Measurements from ENCODE around the gene WEE1.
A peak's percentile ranks its signal among the peaks of the same experiment; 100 is the strongest.

Gene WEE1

GRCh38 chr11:9563196-9563730 is 10.2 kb upstream of the WEE1 start (continued):
- TF ChIP-seq CSRNP3 (CRISPR knock-in tag; IDR thresholded peaks at IDR 0.05): no peak

- ATAC-seq: peak; percentile 94
- TF ChIP-seq SNAI2 (CRISPR knock-in tag; IDR thresholded peaks at IDR 0.05) (no peak), BACH2 (CRISPR knock-in tag; IDR thresholded peaks at IDR 0.05; ENCODE audit: borderline replicate concordance) (no peak), ZFP3 (CRISPR knock-in tag; IDR thresholded peaks at IDR 0.05) (no peak), PPARA (CRISPR knock-in tag; IDR thresholded peaks at IDR 0.05; ENCODE audit: borderline replicate concordance) (no peak), RARB (CRISPR knock-in tag; IDR thresholded peaks at IDR 0.05) (peak; percentile 20; the same call in 1 of the 2 replicates), TOX (CRISPR knock-in tag; IDR thresholded peaks at IDR 0.05; ENCODE audit: borderline replicate concordance) (0 out of 2 replicates have a peak, but pooled peaks have one; percentile 37), PATZ1 (CRISPR knock-in tag; IDR thresholded peaks at IDR 0.05; ENCODE audit: borderline replicate concordance) (peak; percentile 66; the same call in 1 of the 2 replicates), ZNF8 (CRISPR knock-in tag; IDR thresholded peaks at IDR 0.05) (no peak)
- TF ChIP-seq, protein P1, sequence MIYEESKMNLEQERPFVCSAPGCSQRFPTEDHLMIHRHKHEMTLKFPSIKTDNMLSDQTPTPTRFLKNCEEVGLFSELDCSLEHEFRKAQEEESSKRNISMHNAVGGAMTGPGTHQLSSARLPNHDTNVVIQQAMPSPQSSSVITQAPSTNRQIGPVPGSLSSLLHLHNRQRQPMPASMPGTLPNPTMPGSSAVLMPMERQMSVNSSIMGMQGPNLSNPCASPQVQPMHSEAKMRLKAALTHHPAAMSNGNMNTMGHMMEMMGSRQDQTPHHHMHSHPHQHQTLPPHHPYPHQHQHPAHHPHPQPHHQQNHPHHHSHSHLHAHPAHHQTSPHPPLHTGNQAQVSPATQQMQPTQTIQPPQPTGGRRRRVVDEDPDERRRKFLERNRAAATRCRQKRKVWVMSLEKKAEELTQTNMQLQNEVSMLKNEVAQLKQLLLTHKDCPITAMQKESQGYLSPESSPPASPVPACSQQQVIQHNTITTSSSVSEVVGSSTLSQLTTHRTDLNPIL (CRISPR knock-in tag; IDR thresholded peaks at IDR 0.05; ENCODE audit: low read depth): peak; percentile 67
Observed at GRCh38 chr11:9565822-9566560, 7.5 kb upstream of the WEE1 start.

DNA sequence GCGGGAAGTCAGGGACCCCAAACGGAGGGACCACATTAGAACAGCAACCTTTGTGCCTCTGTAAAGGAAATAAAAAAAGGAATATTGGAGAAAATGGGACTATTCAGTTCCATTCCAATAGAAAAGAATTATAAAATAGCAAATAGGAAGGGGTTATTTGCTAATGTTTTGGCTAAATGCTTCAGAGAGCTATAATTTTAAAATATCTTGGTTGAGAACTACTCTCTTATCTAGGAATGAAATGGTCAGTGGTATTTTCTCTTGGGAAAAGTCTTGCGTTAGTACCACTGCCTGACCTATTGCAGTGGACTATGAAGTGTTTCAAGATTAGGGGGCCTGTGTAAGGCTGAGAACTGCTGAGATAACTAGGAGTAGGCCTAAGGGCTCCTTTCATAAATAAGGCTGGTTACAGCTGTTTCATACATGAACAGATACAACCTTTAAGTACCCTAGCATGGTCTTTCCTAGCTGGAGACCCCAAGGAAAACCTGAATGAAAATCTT is 6.9 kb upstream of the WEE1 start:
- TF ChIP-seq ZNF565 (CRISPR knock-in tag; conservative IDR thresholded peaks at IDR 0.05; ENCODE audit: low read depth) (no peak), ISL1 (CRISPR knock-in tag; IDR thresholded peaks at IDR 0.05) (no peak), ESRRG (CRISPR knock-in tag; IDR thresholded peaks at IDR 0.05) (no peak), CSDC2 (CRISPR knock-in tag; IDR thresholded peaks at IDR 0.05) (0 out of 2 replicates have a peak, but pooled peaks have one; percentile 43), ZFP30 (CRISPR knock-in tag; IDR thresholded peaks at IDR 0.05) (no peak), TCF4 (CRISPR knock-in tag; IDR thresholded peaks at IDR 0.05; ENCODE audit: borderline replicate concordance) (no peak)
- no peak for ATAC-seq

- ATAC-seq: no peak
- no peak for TF ChIP-seq ESRRG (CRISPR knock-in tag; IDR thresholded peaks at IDR 0.05)
- no peak for TF ChIP-seq ZNF8 (CRISPR knock-in tag; IDR thresholded peaks at IDR 0.05)
- TF ChIP-seq, protein P1 (CRISPR knock-in tag; IDR thresholded peaks at IDR 0.05; ENCODE audit: low read depth): no peak
- no peak for TF ChIP-seq BACH2 (CRISPR knock-in tag; IDR thresholded peaks at IDR 0.05; ENCODE audit: borderline replicate concordance)
- no peak for TF ChIP-seq SNAI2 (CRISPR knock-in tag; IDR thresholded peaks at IDR 0.05)
- no peak for TF ChIP-seq ZFP30 (CRISPR knock-in tag; IDR thresholded peaks at IDR 0.05)
- no peak for TF ChIP-seq ZC3H10 (CRISPR knock-in tag; IDR thresholded peaks at IDR 0.05)
- no peak for TF ChIP-seq TOX (CRISPR knock-in tag; IDR thresholded peaks at IDR 0.05; ENCODE audit: borderline replicate concordance)
- no peak for TF ChIP-seq RARB (CRISPR knock-in tag; IDR thresholded peaks at IDR 0.05)
- TF ChIP-seq, protein P2, sequence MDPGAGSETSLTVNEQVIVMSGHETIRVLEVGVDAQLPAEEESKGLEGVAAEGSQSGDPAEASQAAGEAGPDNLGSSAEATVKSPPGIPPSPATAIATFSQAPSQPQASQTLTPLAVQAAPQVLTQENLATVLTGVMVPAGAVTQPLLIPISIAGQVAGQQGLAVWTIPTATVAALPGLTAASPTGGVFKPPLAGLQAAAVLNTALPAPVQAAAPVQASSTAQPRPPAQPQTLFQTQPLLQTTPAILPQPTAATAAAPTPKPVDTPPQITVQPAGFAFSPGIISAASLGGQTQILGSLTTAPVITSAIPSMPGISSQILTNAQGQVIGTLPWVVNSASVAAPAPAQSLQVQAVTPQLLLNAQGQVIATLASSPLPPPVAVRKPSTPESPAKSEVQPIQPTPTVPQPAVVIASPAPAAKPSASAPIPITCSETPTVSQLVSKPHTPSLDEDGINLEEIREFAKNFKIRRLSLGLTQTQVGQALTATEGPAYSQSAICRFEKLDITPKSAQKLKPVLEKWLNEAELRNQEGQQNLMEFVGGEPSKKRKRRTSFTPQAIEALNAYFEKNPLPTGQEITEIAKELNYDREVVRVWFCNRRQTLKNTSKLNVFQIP (CRISPR knock-in tag; IDR thresholded peaks at IDR 0.05; ENCODE audit: borderline replicate concordance, low read depth): no peak
- TF ChIP-seq TSHZ2 (CRISPR knock-in tag; IDR thresholded peaks at IDR 0.05): no peak
- TF ChIP-seq CSRNP3 (CRISPR knock-in tag; IDR thresholded peaks at IDR 0.05): no peak
- no peak for TF ChIP-seq ZFP3 (CRISPR knock-in tag; IDR thresholded peaks at IDR 0.05)
- TF ChIP-seq PATZ1 (CRISPR knock-in tag; IDR thresholded peaks at IDR 0.05; ENCODE audit: borderline replicate concordance): no peak
Observed at GRCh38 chr11:9567401-9567800, 6.1 kb upstream of the WEE1 start.
